IMR-90 (cell line): Measurements from ENCODE around the gene KLHL28. TPM values are rescaled to one million over a fixed set of nuclear protein-coding genes. Genes with fewer than 3 reads are reported as not detected.

ENCODE experiments used
- ATAC-seq: fragments of 200-7000 bp; cut with Tn5 transposase; 2 replicates; pipeline ENCODE4 v1.9.1; 2020; ENCODE audit warnings: low read depth, mild to moderate bottlenecking, moderate library complexity
- BruUV-seq: library from RNA; stranded (reverse); fragments of 400-500 nt; replicated peaks from 2 replicates; lab custom pipeline; 2021; lab: Mats Ljungman, UMichigan
- CTCF ChIA-PET: fragments of 300-600 bp; formaldehyde crosslinking; extraction: SDS; loops from one replicate; lab custom pipeline; 2021; ENCODE audit warnings: antibody characterized with exemption; lab: Yijun Ruan, JAX
- POLR2A ChIA-PET: fragments of 300-600 bp; sonication (Branson Sonifier 250); formaldehyde crosslinking; loops from one replicate; lab custom pipeline; 2022; ENCODE audit warnings: antibody characterized with exemption; ENCODE audit not compliant: unreplicated experiment; lab: Charles Lee
- DNase-seq: peaks from one replicate; pipeline ENCODE4 v3.0.0; 2013
- H2AFZ ChIP-seq: replicated peaks from 2 replicates; pipeline ENCODE3; 2013; ENCODE audit warnings: low read length, mild to moderate bottlenecking; ENCODE audit not compliant: poor library complexity
- H2AK5ac ChIP-seq: 2 replicates; pipeline ENCODE4 v1.6.1; 2013; ENCODE audit warnings: low read depth, low read length, inconsistent platforms
- H2AK9ac ChIP-seq: replicated peaks from 2 replicates; pipeline ENCODE3; 2013; ENCODE audit warnings: mild to moderate bottlenecking, low read depth, low read length, moderate library complexity; ENCODE audit not compliant: poor library complexity
- H2BK120ac ChIP-seq: 2 replicates; pipeline ENCODE4 v1.6.1; 2013; ENCODE audit warnings: low read depth, low read length, inconsistent platforms
- H2BK15ac ChIP-seq: 3 replicates; pipeline ENCODE4 v1.6.1; 2013; ENCODE audit warnings: low read depth, low read length, inconsistent platforms
- H2BK20ac ChIP-seq: 2 replicates; pipeline ENCODE4 v1.6.1; 2013; ENCODE audit warnings: low read depth, mild to moderate bottlenecking, inconsistent platforms, low read length, moderate library complexity
- H2BK5ac ChIP-seq: 2 replicates; pipeline ENCODE4 v1.6.1; 2013; ENCODE audit warnings: mild to moderate bottlenecking, low read depth, low read length, inconsistent platforms; ENCODE audit not compliant: poor library complexity, severe bottlenecking
- H3K14ac ChIP-seq: replicated peaks from 2 replicates; pipeline ENCODE4 v1.6.1; 2013; ENCODE audit warnings: low read depth, low read length, inconsistent platforms
- H3K18ac ChIP-seq: 2 replicates; pipeline ENCODE4 v1.6.1; 2013; ENCODE audit warnings: low read depth, low read length, control low read depth
- H3K23ac ChIP-seq: 2 replicates; pipeline ENCODE4 v1.6.1; 2013; ENCODE audit warnings: low read depth, low read length, inconsistent platforms
- H3K27ac ChIP-seq: 2 replicates; pipeline ENCODE4 v1.5.1; 2013; ENCODE audit warnings: mild to moderate bottlenecking, control low read depth, low read length; ENCODE audit not compliant: insufficient read depth
- H3K27me3 ChIP-seq: 2 replicates; pipeline ENCODE4 v1.6.1; 2013; ENCODE audit warnings: low read length; ENCODE audit not compliant: control insufficient read depth, insufficient read depth
- H3K36me3 ChIP-seq: 2 replicates; pipeline ENCODE4 v1.6.1; 2013; ENCODE audit warnings: low read length, mixed read lengths; ENCODE audit not compliant: control insufficient read depth, insufficient read depth
- H3K4ac ChIP-seq: 2 replicates; pipeline ENCODE4 v1.6.1; 2013; ENCODE audit warnings: low read depth, low read length, inconsistent platforms
- H3K4me1 ChIP-seq: 2 replicates; pipeline ENCODE4 v1.6.1; 2013; ENCODE audit warnings: low read length, mixed read lengths; ENCODE audit not compliant: control insufficient read depth, insufficient read depth
- H3K4me2 ChIP-seq: 2 replicates; pipeline ENCODE4 v1.6.1; 2013; ENCODE audit warnings: low read depth, mild to moderate bottlenecking, control low read depth, low read length, moderate library complexity
- H3K4me3 ChIP-seq: 2 replicates; pipeline ENCODE4 v1.5.1; 2013; ENCODE audit warnings: low read depth, mild to moderate bottlenecking, control low read depth, low read length, moderate library complexity; ENCODE audit not compliant: insufficient read depth
- H3K56ac ChIP-seq: 2 replicates; pipeline ENCODE4 v1.6.1; 2013; ENCODE audit warnings: low read length, inconsistent platforms; ENCODE audit not compliant: insufficient read depth; ENCODE audit errors: extremely low read depth
- H3K79me1 ChIP-seq, 2 experiments: 2 replicates each; pipeline ENCODE4 v1.6.1; 2013; ENCODE audit warnings: low read length in 2 of 2, inconsistent platforms in 1 of 2, low read depth in 1 of 2
- H3K9ac ChIP-seq: 2 replicates; pipeline ENCODE4 v1.6.1; 2013; ENCODE audit warnings: low read depth, low read length, control low read depth
- H3K9me1 ChIP-seq: 2 replicates; pipeline ENCODE4 v1.6.1; 2013; ENCODE audit warnings: low read length, inconsistent platforms; ENCODE audit not compliant: insufficient read depth
- H3K9me3 ChIP-seq: 2 replicates; pipeline ENCODE4 v1.6.1; 2013; ENCODE audit warnings: low read length; ENCODE audit not compliant: control insufficient read depth, insufficient read depth
- H4K20me1 ChIP-seq: 2 replicates; pipeline ENCODE4 v1.6.1; 2013; ENCODE audit warnings: low read length, inconsistent platforms; ENCODE audit not compliant: insufficient read depth
- H4K5ac ChIP-seq: 2 replicates; pipeline ENCODE4 v1.6.1; 2013; ENCODE audit warnings: mild to moderate bottlenecking, low read depth, low read length, control low read depth
- H4K8ac ChIP-seq, 2 experiments: 2 replicates each; pipeline ENCODE4 v1.6.1; 2013; ENCODE audit warnings: low read depth in 2 of 2, low read length in 2 of 2, control low read depth in 1 of 2, inconsistent platforms in 1 of 2
- H4K91ac ChIP-seq: 2 replicates; pipeline ENCODE4 v1.6.1; 2013; ENCODE audit warnings: low read depth, low read length, inconsistent platforms; ENCODE audit not compliant: insufficient read depth
- WGBS, 2 experiments: methylation state at CpG; one replicate each; pipeline versions ENCODE4 v1.1.5 to v1.1.7; 2013; ENCODE audit warnings: missing lambda C conversion rate in 2 of 2; ENCODE audit not compliant: insufficient read length in 1 of 2; ENCODE audit errors: extremely low coverage in 2 of 2; 5-methylcytosine and 5-hydroxymethylcytosine counted together
- dilution Hi-C: fragments of 300-500 bp; cut with HindIII; formaldehyde crosslinking; loops from one replicate; pipeline ENCODE4 v1.14.3; 2018; ENCODE audit warnings: low sequenced_read_pairs; ENCODE audit not compliant: unreplicated experiment
- in situ Hi-C: fragments of 300-500 bp; cut with MboI; formaldehyde crosslinking; loops from 3 replicates; pipeline ENCODE4 v1.14.3; 2019; ENCODE audit warnings: low sequenced_read_pairs, inconsistent platforms, mixed read lengths
- intact Hi-C: fragments of 100-400 bp; cut with micrococcal nuclease; formaldehyde crosslinking; loops from 2 replicates; pipeline ENCODE4 v1.10.0; 2022
- polyA plus RNA-seq, 3 experiments: library from polyadenylated mRNA; depleted of rRNA; stranded (reverse); fragments of >200 nt; gene quantifications; 2 replicates each; pipeline ENCODE4 v1.2.3, GENCODE V29; 2012; ENCODE audit warnings: low replicate concordance in 1 of 3
- total RNA-seq: library from RNA; depleted of rRNA; stranded (reverse); fragments of >200 nt; gene quantifications from 2 replicates; pipeline ENCODE4 v1.2.3, GENCODE V29; 2012
- TF ChIP-seq, protein P1 (sequence below): fragments of 150-350 bp; IDR thresholded peaks from 2 replicates; pipeline ENCODE4 v1.6.1; 2016; ENCODE audit warnings: low read depth, mild to moderate bottlenecking, low read length, moderate library complexity, borderline replicate concordance
- TF ChIP-seq, protein P2 (sequence below): fragments of 150-350 bp; IDR thresholded peaks from 2 replicates; pipeline ENCODE4 v1.6.1; 2017; ENCODE audit warnings: mild to moderate bottlenecking, antibody characterized with exemption, low read length, low read depth

KLHL28 gene
- total and polyA plus RNA-seq, 2 of the 4 experiments (the other 2 are of a cell fraction) = 2.9 to 7.7 TPM

DNA sequence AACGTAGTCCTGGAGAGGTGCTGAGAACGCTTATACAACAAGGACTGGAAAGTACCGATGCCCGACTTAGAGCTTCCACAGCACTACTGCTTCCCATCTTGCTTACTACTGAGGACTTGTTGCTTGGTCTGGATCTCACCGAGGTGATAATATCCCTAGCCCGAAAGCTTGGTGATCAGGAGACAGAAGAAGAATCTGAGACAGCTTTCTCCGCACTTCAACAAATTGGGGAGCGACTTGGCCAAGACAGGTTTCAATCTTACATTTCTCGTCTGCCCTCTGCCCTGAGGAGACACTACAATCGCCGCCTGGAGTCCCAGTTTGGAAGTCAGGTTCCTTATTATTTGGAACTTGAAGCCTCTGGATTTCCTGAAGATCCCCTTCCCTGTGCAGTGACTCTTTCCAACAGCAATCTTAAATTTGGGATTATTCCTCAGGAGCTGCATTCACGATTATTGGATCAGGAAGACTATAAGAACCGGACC, 1.3 kb upstream of the KLHL28 start:
- in situ Hi-C loops = loop anchor here (10.0 kb wide), 1 partner anchor 172 kb away; the partner anchor contains the start of genes FANCM and FKBP3
- CTCF ChIA-PET = interaction anchor here (0.6 kb wide), 1 partner anchor 92 kb away, joined by 3 read pairs; no protein-coding TSS in a partner anchor

More for the DNA sequence above, 1.3 kb upstream of the KLHL28 start:
- peak overlapping the region; percentile 31 for H2BK5ac ChIP-seq
- H4K20me1 ChIP-seq = peaks cover 18% of the 10 kb centered on the region
- no peaks in the 10 kb centered on the region for H3K9me3 ChIP-seq
- peak overlapping the region; percentile 71 for H3K9ac ChIP-seq
- peak overlapping the region; percentile 38 for H3K27ac ChIP-seq
- peak overlapping the region; percentile 93 for H3K4me2 ChIP-seq
- 8% methylated on average over 3 of the region's 13 CpGs; no CpG with 5 or more reads in 1 of the 2 experiments for WGBS, 2 experiments
- no peaks in the 10 kb centered on the region for H3K36me3 ChIP-seq
- no peaks in the 10 kb centered on the region for H3K9me1 ChIP-seq
- H3K4ac ChIP-seq = peak overlapping the region; percentile 28
- dilution Hi-C loops = no loop called here
- no peak overlapping the region for H2BK20ac ChIP-seq
- H2AK9ac ChIP-seq = peak overlapping the region; percentile 22
- POLR2A ChIA-PET = interaction anchor here (0.7 kb wide), 1 partner anchor 52 kb away, joined by 3 read pairs; no protein-coding TSS in a partner anchor
- no peak overlapping the region for H4K5ac ChIP-seq
- peak overlapping the region; percentile 56 for H3K4me3 ChIP-seq
- H3K4me1 ChIP-seq = peaks cover 3% of the 10 kb centered on the region; the same call in 1 of the 2 replicates
- peak overlapping the region; percentile 97 for H2AFZ ChIP-seq
- H3K23ac ChIP-seq = peak overlapping the region; percentile 74
- H3K18ac ChIP-seq = no peak overlapping the region
- H3K27me3 ChIP-seq = no peaks in the 10 kb centered on the region
- TF ChIP-seq, protein P1, sequence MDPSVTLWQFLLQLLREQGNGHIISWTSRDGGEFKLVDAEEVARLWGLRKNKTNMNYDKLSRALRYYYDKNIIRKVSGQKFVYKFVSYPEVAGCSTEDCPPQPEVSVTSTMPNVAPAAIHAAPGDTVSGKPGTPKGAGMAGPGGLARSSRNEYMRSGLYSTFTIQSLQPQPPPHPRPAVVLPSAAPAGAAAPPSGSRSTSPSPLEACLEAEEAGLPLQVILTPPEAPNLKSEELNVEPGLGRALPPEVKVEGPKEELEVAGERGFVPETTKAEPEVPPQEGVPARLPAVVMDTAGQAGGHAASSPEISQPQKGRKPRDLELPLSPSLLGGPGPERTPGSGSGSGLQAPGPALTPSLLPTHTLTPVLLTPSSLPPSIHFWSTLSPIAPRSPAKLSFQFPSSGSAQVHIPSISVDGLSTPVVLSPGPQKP = no peak
- TF ChIP-seq, protein P2, sequence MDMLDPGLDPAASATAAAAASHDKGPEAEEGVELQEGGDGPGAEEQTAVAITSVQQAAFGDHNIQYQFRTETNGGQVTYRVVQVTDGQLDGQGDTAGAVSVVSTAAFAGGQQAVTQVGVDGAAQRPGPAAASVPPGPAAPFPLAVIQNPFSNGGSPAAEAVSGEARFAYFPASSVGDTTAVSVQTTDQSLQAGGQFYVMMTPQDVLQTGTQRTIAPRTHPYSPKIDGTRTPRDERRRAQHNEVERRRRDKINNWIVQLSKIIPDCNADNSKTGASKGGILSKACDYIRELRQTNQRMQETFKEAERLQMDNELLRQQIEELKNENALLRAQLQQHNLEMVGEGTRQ = no peak
- ATAC-seq = no peak
- H2BK15ac ChIP-seq = no peak overlapping the region
- H2AK5ac ChIP-seq = no peak overlapping the region
- BruUV-seq = TSS peak; percentile 54
- peak overlapping the region; percentile 46; the same call in 1 of the 2 replicates for H3K56ac ChIP-seq
- no peak for DNase-seq
- intact Hi-C loops = loop anchor here (2.0 to 5.0 kb wide), 3 partner anchors 124 to 304 kb away; partner anchors contain the start of gene MIS18BP1
- no peak overlapping the region for H4K91ac ChIP-seq
- peak overlapping the region; percentile 23; the same call in 1 of the 2 replicates for H3K14ac ChIP-seq
- H2BK120ac ChIP-seq = no peak overlapping the region
- no peak overlapping the region for H4K8ac ChIP-seq
- peaks cover 10 to 40% of the 10 kb centered on the region in 2 experiments for H3K79me1 ChIP-seq
